IPS-11a (cell line): Measurements from ENCODE around the gene PDZD2.
"Not testable (repeated sequence)": the region's sequence is repeated elsewhere in the genome, so short reads cannot be mapped to it uniquely, and the experiment has no call there.

Source experiments
- H3K4me3 ChIP-seq: one replicate; pipeline ENCODE4 v1.5.1; 2013; ENCODE audit warnings: low read depth, low read length, control low read depth

Gene PDZD2

DNA sequence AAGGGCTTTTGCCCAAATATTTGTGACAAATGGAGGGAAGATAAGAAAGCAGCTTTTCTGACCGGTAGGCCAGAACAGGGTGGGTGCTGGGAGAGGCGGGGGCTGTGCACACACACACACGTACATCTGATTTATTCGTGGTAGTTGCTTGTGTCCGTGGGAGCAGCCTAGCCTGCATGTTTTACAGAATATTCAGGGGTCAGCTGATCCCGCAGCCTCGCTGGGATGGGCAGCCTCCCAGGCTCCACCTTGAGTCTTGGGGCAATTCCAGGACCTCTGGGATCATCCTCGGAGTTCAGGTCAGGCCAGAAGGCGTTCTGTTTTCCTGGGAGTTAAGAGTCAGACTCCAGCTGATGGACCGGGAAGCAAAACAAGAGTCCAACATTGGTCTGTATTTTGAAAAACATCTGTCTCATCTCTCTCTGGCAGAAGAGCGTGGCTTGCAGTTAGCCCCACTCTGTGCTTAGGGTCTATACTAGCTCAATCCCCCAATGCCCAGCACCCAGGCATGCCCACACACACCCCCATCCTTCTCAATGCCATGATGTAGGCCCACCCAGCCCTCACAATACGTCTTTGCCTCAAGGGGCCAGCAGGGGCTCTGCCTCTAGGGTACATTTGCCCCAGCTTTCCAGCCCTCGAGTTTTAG is 324.6 kb downstream of the PDZD2 start:
- H3K4me3 ChIP-seq = no peak overlapping the region

DNA sequence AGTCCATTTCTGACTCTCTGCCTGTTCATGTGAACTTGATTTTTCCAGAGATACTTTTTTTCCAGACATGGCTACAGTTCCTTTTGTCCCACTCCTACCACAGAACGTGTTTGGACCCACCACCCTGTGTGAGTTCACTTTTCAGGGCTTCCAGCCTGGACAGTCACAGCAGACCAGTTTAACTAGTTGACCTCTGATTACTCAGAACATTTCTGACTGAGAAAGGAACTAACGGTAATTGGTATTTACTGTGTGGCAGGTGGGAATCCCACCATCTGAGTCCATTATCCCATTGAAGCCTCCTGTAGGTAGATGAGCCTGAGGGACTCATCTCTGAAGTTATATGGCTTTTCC is 325.1 kb downstream of the PDZD2 start:
- no peak overlapping the region for H3K4me3 ChIP-seq

DNA sequence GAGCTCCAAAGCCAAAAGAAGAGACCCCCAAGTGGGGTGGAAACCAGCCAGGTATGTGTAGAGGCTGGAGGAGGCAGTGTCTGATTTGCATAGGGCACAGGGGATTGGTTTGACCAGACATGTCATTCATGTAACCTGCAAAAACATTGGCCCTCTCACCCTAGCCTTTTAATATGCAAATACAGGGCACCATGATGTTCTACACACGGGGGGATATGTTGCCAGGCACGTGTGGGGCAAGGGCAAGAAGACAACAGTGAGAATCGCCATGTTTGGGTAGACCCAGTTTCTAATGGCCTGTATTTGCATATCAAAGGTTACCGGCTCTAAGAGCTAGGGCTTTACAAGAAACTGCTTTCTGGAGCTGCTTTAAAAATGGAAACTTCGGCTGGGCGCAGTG is 326.3 kb downstream of the PDZD2 start:
- H3K4me3 ChIP-seq = no peak overlapping the region

DNA sequence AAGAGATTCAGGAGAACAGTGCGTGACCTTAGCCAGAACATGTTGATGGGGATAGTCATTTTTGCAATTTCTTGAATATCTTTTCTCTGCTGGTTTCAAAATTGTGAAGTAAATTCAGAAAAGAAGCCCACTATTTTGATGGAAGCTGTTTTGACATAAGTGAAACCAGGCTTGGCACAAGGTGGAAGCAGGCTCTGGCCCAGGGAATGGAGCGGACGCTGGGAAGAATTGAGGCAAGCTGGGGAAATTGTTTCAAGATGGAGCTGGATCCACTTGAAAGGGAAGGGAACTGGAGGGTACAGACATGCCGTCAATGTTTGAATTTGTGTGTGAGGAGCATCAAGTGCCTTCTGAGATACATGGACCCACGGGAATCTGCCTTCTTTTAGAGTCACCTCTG is 328.0 kb downstream of the PDZD2 start:
- no peak overlapping the region for H3K4me3 ChIP-seq

DNA sequence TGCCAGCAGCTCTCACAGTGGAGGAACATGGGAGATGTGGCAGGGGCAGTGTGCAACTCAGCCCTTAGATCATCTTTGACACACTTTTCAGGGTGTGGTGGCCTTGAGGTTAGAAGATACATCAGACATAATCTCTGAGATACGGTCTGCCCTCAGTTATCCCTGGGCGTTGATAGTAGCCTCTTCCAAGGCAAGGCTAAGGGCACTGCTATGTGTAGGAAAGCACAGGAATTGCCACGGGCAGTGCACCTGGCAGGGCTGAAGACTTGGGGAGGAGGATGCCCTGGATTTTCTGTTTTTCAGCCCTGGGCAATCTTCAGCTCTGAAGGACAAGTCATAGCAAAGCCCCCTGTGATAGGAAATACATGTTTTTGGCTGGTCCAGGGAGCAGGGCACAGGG is 328.5 kb downstream of the PDZD2 start:
- no peak overlapping the region for H3K4me3 ChIP-seq

DNA sequence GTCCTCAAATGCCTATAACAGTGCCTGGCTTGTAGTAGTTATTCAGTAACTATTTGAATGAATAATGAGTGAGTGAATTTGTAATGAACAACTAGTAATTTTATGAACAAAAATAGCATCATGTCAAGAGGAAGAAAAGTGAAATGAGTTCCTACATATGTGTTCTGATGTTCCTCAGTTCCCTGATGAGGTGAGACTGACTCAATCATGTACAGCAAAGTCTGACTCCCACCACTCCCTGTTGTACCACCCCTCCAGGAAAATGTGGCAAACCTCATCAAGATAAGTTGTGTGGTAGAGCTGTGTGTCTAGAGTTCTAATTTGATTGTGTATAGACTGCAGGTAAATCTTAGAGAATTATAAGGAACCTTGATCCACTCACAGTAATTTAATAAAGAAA is 333.6 kb downstream of the PDZD2 start:
- no peak overlapping the region for H3K4me3 ChIP-seq

DNA sequence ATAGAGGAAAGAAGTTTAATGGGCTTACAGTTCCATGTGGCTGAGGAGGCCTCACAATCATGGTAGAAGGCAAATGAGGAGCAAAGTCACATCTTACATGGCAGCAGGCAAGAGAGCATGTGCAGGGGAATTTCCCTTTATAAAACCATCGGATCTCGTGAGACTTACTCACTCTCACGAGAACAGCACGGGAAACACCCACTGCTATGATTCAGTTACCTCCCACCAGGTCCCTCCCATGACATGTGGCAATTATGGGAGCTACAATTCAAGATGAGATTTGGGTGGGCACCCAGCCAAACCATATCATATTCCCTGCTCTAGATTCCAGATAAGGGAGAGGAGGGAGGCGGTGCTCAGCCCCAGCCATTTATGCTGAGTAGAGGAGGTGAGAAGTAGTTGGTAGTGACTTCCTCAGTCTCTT is 336.3 kb downstream of the PDZD2 start:
- H3K4me3 ChIP-seq = not testable (repeated sequence)

DNA sequence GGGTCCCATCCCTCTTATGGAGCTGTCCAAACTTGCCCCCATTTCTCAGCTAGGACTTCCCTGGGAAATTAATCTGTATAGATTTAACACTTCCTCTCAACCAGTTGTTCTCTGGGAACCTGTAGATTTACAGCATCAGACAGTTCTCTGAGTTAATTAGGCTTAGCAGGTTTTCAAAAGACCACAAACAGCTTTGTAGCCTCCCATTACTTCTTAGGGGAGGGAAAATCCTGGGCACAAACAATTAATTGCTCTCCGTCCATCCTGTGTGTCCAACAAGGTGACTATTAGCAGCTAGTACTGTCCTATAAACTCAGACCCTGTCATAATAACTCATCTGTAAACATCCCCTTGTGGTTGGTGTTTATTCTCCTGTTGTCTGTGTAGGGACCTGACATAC is 337.2 kb downstream of the PDZD2 start:
- no peak overlapping the region for H3K4me3 ChIP-seq

DNA sequence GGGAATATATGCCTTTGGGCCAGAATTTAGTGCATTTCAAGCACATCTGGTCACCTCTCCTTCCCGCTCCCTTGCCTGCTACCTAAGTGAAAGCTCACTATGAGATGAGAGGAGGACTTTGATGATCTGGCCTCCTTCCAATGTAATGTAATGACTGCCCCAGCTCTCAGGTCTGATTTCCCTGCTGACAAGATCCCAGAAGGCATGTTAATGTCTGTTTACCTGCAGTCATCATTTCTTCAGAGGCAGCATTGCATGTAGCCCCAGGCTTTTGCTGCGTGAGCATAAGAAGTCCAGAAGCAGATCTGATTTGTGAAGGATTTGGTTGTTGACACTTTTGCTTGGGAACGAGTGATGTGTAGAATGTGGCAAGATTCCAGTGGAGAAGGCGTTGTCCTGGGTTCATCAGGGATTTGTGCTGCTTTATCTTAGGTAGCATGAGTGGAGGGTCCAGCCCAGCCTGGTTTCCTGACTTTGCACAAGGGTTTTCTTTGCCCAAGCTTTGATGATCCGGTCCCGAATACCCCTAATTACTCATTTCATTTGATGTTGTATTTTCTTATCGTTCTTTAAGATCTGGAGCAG is 342.5 kb downstream of the PDZD2 start:
- no peak overlapping the region for H3K4me3 ChIP-seq

DNA sequence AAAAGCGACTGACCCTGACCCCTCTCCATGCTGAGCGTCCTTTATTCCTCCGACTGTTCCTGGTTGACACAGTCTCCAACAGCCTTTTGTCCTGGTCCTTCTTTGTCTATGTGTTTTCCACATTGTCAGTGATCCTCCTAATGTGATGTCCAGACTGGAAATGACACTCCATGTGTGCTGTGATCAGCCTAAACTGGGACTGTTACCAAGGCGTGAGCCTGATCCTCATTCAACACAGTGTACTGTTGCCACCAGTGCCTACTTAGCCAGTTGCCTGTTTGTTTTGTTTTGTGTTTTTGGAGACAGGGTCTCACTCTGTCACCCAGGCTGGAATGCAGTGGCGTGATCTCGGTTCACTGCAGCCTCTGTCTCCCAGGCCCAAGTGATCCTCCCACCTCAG is 343.1 kb downstream of the PDZD2 start:
- no peak overlapping the region for H3K4me3 ChIP-seq

DNA sequence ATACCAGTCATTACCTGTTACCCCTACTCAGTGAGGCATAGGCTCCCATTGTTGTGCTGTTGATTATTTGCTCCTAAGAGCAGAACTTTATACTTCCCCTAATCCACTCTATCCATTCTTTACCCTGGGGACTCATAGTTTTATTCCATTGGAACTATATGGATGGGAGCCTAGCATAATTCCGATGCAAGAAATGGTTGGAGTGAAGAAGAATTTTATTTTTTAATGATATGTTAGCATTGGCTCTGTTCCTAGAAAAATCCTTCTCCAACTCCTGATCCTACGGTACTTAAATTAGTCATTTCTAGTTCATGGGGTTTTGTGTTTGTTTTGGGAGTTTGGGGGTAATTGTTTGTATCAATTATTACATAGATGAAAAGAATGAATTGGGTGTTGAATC is 343.7 kb downstream of the PDZD2 start:
- H3K4me3 ChIP-seq = no peak overlapping the region

DNA sequence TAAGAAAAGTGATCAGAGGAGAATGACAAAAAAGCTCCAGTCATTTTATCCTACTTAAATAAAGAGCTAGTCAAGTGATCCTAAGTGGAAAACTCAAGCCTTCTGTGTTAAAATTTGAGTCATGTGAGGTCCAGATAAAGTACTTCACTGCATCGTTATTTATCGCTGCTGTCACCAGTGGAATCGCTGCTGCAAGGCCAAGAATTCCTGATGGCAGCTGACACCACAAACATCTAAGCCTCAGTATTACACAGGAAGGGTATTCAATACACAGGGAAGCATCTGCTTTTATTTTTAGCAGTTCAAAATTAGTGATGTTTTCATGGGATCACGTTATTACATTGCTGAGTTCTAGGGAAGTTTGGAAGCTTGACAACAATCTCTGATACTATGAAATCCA is 344.9 kb downstream of the PDZD2 start:
- H3K4me3 ChIP-seq = no peak overlapping the region

DNA sequence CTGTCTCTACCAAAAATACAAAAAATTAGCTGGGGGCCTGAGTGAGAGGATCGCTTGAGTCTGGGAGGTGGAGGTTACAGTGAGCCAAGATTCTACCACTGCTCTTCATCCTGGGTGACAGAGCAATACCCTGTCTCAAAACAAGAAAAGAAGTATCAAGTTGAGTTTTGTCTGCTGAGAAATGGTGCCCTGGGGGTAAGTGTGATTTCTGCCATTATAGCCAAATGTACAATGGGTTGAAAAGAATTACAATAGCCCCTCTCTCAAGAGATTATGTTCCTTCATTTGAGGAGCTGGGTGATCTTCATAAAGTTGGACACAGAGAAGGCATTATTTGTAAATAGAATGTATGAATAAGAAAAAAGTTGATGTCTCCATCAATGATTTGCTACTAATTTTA is 345.8 kb downstream of the PDZD2 start:
- H3K4me3 ChIP-seq = no peak overlapping the region

DNA sequence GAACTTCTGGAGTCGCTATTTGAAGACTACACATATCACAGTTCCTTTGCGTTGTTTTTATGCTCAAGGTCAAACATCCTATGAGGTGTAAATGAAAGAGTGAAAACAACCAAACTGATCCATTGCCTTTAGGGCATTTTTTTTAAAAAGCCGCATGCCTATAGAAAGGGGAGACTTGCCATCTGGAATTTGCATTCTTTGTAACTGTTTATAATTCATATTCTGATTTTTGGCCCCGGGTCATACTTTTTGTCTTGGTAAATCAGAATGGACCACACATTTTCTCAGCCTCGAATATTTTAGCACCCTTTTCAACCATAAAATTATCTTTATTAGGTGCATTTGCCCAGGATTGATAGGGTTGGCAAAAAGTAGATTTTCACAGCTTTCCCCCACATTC is 347.2 kb downstream of the PDZD2 start:
- no peak overlapping the region for H3K4me3 ChIP-seq

DNA sequence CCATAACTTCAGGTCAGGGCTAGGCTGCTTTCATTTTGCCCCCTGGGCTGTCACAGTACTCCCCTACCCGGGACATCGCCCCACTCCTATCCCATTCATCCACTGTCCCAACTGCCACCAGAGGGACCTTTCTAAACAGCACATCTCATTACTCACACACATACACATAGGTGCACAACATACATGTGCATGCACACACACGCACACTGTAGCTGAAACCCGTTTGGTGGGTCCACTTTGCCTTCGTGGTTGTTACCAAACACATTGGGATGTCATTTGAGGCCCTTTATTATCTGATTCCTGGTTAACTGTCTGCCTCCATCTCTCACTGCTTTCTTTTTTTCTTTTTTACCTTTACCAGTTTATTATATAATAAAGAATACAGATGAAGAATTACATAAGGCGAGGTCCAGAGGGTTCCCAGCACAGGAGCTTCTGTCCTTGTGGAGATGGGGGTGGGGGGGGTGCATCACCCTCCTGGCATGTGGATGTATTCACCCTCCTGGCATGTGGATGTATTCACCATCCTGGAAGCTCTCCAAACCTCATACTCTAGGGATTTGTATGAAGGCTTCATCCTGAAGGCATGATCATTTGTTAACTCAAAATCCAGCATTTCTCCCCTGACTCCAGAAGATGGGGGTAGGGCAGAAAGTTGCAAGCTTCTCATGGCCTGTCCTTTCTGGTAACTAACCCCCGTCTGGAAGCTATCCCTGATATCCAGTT is 349.2 kb downstream of the PDZD2 start:
- no peak overlapping the region for H3K4me3 ChIP-seq

DNA sequence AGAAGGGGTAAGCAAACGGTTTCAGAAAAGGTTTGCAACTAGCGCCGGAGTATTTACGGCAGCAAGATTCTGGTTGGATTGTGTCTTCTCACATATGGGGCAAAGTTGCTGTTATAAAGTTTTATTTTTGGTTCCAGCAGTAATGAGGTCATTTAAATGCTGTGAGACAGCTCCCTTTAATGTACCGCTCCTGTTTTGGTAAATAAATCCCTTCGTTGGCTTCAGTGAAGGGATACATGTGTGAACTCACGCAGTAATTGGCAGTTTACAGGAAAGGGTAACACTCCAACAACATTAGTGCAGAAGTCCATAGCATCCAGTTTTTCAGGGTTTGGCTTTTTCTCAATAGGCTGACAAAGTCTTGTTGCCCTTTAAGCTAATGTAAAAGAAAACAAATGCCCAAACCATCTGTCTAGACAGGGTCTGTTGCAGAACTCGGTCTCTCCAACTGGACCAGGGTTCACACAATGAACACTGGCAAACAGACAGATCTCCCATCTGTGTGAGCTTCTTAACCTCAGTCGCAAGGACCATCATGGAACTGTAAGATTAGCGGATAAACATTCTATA is 351.2 kb downstream of the PDZD2 start:
- no peak overlapping the region for H3K4me3 ChIP-seq

DNA sequence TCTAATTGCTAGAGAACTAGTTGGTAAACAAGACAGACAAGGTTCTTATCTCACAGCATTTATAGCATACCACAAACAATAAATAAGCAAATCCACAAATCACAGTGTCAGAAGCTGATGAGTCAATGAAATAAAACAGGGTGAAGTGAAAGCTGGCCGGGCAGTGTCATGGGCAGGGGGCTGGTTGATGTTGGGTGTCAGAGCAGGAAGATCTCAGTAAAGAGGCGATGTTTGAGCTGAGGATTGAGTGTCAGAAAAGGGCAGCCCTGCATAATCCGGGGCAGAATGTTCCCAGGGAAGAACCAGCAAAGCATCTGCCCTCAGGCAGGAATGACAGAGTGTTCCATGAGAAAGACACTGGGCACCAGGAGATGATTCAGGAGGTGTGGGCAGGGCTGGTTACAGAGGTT is 351.8 kb downstream of the PDZD2 start:
- H3K4me3 ChIP-seq = no peak overlapping the region

DNA sequence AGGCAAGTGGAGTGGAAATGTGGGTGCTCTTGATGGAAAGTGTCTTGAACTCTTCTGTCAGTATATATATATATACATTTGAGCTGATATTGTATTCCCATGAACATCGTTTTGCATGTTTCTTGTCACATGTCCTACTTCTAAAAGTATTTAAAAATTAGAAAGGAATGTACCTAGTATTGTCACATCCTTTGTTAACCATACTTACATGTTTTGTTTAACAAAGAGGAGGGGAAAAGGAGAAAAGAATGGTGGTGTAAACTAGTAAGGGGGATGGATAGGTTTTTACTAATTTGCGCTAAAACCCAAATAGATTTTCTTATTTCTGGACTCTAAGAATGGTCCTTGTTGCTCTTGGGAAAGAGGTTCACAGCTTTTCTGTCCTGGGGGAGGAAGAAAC is 353.4 kb downstream of the PDZD2 start:
- H3K4me3 ChIP-seq = no peak overlapping the region

DNA sequence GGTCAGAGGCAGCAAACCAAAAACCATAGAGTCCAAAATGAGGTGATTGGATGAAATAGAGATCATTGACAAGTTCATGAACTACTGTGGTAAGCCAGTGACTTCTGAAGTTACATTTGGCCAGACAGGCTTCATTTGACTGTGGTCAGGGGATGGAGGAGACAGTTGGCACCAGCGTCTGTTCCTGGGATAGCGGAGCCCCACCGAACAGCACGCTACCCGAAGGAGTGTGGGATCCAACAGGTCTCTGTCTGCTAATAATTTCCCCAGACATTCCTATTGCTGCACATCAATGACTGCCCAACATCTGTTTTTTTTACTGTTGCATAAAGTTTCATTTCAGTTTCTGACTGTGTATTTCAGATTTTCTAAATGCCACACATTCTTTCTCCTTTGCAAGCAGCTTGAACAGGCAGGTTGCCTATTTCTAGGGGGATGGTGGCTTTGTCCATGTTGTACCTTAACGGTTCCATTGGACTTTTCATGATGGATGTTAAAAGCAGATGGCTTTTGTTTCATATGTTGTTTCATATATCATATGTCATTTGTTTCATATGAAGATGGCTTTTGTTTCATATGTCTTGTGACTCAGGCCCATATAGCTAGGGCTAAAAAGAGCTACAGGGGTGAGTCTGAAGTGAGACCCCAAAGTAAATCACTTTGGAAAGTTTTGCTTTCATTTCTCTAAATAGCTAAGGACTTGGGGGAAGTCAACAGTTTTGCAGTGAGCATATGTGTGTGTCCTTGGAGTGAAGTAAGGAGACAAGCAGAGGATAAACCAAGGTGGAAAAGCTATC is 354.4 kb downstream of the PDZD2 start:
- H3K4me3 ChIP-seq = no peak overlapping the region

DNA sequence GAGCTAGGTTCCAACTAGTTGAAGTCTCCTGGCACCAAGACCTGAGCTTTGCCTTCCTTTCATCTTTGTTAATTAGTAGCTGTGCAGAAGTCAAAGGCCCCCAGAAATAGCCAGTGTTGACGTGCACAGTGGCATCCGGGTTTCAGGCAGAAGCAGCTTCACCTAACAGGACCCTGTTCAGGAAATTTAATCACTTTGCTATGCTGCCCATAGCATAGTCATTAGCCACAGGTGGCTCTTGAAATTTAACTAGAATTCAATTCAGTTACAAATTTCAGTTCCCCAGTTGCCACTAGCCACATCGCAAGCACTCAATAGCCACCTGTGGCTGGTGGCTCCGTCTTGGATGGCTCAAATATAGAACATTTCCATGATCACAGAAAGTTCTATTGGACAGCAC is 356.1 kb downstream of the PDZD2 start:
- H3K4me3 ChIP-seq = no peak overlapping the region

DNA sequence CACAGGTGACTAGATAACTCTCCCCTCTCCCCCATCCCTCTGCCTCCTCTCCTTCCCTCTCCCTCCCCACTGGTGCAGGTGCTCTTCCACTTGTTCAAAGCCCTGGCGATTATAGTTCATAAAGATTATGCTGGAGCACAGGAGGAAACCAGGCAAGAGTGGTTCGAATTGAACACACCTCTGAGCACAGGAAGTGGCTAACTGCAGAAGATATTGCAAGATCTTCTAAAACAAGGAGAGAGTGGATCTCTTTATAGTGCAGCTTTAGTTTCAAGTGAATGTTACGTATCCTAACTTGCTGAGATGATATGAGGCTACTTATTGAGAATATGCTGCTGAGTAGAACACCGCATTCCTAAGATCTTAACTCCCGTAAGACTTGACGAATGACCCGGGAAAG is 356.8 kb downstream of the PDZD2 start:
- no peak overlapping the region for H3K4me3 ChIP-seq
